HepG2 (cell line): Measurements from ENCODE around the gene PRSS8. TPM values are rescaled to one million over a fixed set of nuclear protein-coding genes. Genes with fewer than 3 reads are reported as not detected.
A peak's percentile ranks its signal among the peaks of the same experiment; 100 is the strongest.

Experiments used
- EP300 ChIP-seq, 3 experiments: sonication (generic) in 1 of 3; formaldehyde crosslinking in 1 of 3; IDR thresholded peaks; 2 replicates each; pipeline versions ENCODE4 v1.5.1 to v1.6.1; 2011 to 2020; ENCODE audit warnings: low read depth in 2 of 3, low read length in 2 of 3, borderline replicate concordance in 1 of 3, improper control_type of control experiment in 1 of 3, mild to moderate bottlenecking in 1 of 3, missing genetic modification reagents in 1 of 3, moderate library complexity in 1 of 3
- HOXD1 ChIP-seq: sonication (generic); formaldehyde crosslinking; IDR thresholded peaks from 2 replicates; pipeline ENCODE4 v1.5.0; 2020; ENCODE audit warnings: missing genetic modification reagents
- SIN3A ChIP-seq: IDR thresholded peaks from 2 replicates; pipeline ENCODE4 v1.6.1; 2011; ENCODE audit warnings: low read depth, mild to moderate bottlenecking, control low read depth, low read length, borderline replicate concordance
- ZBTB46 ChIP-seq: sonication (generic); formaldehyde crosslinking; IDR thresholded peaks from 2 replicates; pipeline ENCODE4 v1.4.0; 2020; ENCODE audit warnings: mild to moderate bottlenecking, missing genetic modification reagents, borderline replicate concordance
- ZNF232 ChIP-seq: sonication (generic); formaldehyde crosslinking; IDR thresholded peaks from 2 replicates; pipeline ENCODE4 v1.4.0; 2020; ENCODE audit warnings: missing genetic modification reagents, borderline replicate concordance
- ZNF33A ChIP-seq: sonication (generic); formaldehyde crosslinking; IDR thresholded peaks from 2 replicates; pipeline ENCODE4 v1.5.1; 2020; ENCODE audit warnings: missing genetic modification reagents, mild to moderate bottlenecking, moderate library complexity, borderline replicate concordance
- ZNF569 ChIP-seq: sonication (generic); formaldehyde crosslinking; IDR thresholded peaks from 2 replicates; pipeline ENCODE4 v1.5.0; 2020; ENCODE audit warnings: mild to moderate bottlenecking, missing genetic modification reagents, moderate library complexity, borderline replicate concordance
- ZNF670 ChIP-seq: sonication (generic); formaldehyde crosslinking; IDR thresholded peaks from 2 replicates; pipeline ENCODE4 v1.8.0; 2022; ENCODE audit warnings: mild to moderate bottlenecking, missing genetic modification reagents, borderline replicate concordance
- polyA plus RNA-seq, 8 experiments: library from polyadenylated mRNA; depleted of rRNA in 3 of 8; stranded (reverse) in 7 of 8; unstranded in 1 of 8; fragments of >200 nt; fragmentation: Illumina TruSeq in 4 of 8; extraction: Trizol in 4 of 8; gene quantifications; 2 replicates each; pipeline versions ENCODE4 v1.2.1 to v1.2.3, GENCODE V29; 2011 to 2016; ENCODE audit warnings: low read depth in 4 of 8, missing spikeins in 1 of 8, mixed read lengths in 1 of 8; ENCODE audit not compliant: insufficient read depth in 1 of 8
- total RNA-seq, 5 experiments: library from RNA; depleted of rRNA; stranded (reverse); fragments of >200 nt; fragmentation: Illumina TruSeq; extraction: Trizol; gene quantifications; 2 replicates each; pipeline ENCODE4 v1.2.3, GENCODE V29; 2016; ENCODE audit warnings: low read depth in 1 of 5
- TF ChIP-seq, protein P1 (sequence below): sonication (generic); formaldehyde crosslinking; IDR thresholded peaks from 2 replicates; pipeline ENCODE4 v1.4.0; 2020; ENCODE audit warnings: missing genetic modification reagents, mild to moderate bottlenecking, borderline replicate concordance
- TF ChIP-seq, protein P2 (sequence below): sonication (generic); formaldehyde crosslinking; IDR thresholded peaks from 2 replicates; pipeline ENCODE4 v1.5.1; 2020; ENCODE audit warnings: mild to moderate bottlenecking, missing genetic modification reagents, moderate library complexity
- TF ChIP-seq, protein P3 (sequence below): sonication (generic); formaldehyde crosslinking; IDR thresholded peaks from 2 replicates; pipeline ENCODE4 v1.4.0; 2020; ENCODE audit warnings: mild to moderate bottlenecking, low read depth, missing genetic modification reagents
- TF ChIP-seq, protein P4 (sequence below): sonication (generic); formaldehyde crosslinking; IDR thresholded peaks from 2 replicates; pipeline ENCODE4 v1.5.0; 2020; ENCODE audit warnings: missing genetic modification reagents
- TF ChIP-seq, protein P5 (sequence below): sonication (generic); formaldehyde crosslinking; IDR thresholded peaks from 2 replicates; pipeline ENCODE4 v1.8.0; 2022; ENCODE audit warnings: missing genetic modification reagents, mild to moderate bottlenecking, moderate library complexity, borderline replicate concordance

The PRSS8 gene
- total and polyA plus RNA-seq, 2 of the 13 experiments (the other 11 are each of a cell fraction or from before 2014, with no cell fraction given): 2.6 to 7.2 TPM

DNA sequence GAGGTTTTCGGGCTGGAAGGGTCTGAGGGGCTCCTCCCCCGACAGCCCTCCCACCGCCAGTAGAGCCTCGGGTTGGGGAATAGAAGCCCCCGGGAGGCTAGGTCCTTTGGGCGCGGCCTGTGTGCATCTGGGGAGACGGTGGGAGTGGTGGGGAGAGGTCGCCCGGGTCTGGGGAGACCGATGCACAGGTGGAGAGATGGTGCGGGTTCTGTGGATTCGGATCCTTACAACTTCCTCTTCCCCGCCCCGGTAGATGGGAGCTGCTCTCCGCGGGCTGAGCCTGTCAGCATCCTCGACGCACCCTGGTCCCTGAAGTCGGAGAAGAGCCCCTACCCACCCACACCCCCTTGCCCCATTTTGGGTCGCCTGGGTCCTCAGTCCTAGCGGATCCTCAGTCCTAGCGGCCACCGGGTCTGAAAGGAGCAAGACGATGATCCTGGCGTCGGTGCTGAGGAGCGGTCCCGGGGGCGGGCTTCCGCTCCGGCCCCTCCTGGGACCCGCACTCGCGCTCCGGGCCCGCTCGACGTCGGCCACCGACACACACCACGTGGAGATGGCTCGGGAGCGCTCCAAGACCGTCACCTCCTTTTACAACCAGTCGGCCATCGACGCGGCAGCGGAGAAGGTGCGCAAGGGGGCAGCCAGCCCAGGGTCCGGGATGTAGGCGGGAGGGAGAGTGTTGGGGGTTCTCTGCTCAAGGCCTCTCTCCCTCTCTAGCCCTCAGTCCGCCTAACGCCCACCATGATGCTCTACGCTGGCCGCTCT is 26.6 kb downstream of the PRSS8 start (continued):
- TF ChIP-seq, protein P1, sequence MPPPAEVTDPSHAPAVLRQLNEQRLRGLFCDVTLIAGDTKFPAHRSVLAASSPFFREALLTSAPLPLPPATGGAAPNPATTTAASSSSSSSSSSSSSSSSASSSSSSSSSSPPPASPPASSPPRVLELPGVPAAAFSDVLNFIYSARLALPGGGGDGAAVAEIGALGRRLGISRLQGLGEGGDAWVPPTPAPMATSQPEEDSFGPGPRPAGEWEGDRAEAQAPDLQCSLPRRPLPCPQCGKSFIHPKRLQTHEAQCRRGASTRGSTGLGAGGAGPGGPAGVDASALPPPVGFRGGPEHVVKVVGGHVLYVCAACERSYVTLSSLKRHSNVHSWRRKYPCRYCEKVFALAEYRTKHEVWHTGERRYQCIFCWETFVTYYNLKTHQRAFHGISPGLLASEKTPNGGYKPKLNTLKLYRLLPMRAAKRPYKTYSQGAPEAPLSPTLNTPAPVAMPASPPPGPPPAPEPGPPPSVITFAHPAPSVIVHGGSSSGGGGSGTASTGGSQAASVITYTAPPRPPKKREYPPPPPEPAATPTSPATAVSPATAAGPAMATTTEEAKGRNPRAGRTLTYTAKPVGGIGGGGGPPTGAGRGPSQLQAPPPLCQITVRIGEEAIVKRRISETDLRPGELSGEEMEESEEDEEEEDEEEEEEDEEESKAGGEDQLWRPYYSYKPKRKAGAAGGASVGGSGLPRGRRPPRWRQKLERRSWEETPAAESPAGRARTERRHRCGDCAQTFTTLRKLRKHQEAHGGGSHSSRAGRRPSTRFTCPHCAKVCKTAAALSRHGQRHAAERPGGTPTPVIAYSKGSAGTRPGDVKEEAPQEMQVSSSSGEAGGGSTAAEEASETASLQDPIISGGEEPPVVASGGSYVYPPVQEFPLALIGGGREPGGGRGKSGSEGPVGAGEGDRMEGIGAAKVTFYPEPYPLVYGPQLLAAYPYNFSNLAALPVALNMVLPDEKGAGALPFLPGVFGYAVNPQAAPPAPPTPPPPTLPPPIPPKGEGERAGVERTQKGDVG (CRISPR knock-in tag): no peak
- TF ChIP-seq HOXD1: no peak
- no peak for TF ChIP-seq ZNF232 (CRISPR knock-in tag)
- 0 out of 2 replicates have a peak, but pooled peaks have one; percentile 61 for TF ChIP-seq ZNF33A (CRISPR knock-in tag)
- TF ChIP-seq, protein P2, sequence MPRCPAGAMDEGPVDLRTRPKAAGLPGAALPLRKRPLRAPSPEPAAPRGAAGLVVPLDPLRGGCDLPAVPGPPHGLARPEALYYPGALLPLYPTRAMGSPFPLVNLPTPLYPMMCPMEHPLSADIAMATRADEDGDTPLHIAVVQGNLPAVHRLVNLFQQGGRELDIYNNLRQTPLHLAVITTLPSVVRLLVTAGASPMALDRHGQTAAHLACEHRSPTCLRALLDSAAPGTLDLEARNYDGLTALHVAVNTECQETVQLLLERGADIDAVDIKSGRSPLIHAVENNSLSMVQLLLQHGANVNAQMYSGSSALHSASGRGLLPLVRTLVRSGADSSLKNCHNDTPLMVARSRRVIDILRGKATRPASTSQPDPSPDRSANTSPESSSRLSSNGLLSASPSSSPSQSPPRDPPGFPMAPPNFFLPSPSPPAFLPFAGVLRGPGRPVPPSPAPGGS: no peak
- no peak for TF ChIP-seq SIN3A
- TF ChIP-seq EP300 (IDR thresholded peaks at IDR 0.05; ENCODE audit: low read depth in 2 of 2, low read length in 2 of 2): no peak
- 0 out of 2 replicates have a peak, but pooled peaks have one; percentile 11 for TF ChIP-seq EP300 (CRISPR knock-in tag; IDR thresholded peaks at IDR 0.05; ENCODE audit: borderline replicate concordance)
- no peak for TF ChIP-seq ZBTB46 (CRISPR knock-in tag)
- TF ChIP-seq, protein P3, sequence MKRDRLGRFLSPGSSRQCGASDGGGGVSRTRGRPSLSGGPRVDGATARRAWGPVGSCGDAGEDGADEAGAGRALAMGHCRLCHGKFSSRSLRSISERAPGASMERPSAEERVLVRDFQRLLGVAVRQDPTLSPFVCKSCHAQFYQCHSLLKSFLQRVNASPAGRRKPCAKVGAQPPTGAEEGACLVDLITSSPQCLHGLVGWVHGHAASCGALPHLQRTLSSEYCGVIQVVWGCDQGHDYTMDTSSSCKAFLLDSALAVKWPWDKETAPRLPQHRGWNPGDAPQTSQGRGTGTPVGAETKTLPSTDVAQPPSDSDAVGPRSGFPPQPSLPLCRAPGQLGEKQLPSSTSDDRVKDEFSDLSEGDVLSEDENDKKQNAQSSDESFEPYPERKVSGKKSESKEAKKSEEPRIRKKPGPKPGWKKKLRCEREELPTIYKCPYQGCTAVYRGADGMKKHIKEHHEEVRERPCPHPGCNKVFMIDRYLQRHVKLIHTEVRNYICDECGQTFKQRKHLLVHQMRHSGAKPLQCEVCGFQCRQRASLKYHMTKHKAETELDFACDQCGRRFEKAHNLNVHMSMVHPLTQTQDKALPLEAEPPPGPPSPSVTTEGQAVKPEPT: no peak
- TF ChIP-seq ZNF670 (CRISPR knock-in tag): peak; percentile 87; the same call in 1 of the 2 replicates
- TF ChIP-seq, protein P4, sequence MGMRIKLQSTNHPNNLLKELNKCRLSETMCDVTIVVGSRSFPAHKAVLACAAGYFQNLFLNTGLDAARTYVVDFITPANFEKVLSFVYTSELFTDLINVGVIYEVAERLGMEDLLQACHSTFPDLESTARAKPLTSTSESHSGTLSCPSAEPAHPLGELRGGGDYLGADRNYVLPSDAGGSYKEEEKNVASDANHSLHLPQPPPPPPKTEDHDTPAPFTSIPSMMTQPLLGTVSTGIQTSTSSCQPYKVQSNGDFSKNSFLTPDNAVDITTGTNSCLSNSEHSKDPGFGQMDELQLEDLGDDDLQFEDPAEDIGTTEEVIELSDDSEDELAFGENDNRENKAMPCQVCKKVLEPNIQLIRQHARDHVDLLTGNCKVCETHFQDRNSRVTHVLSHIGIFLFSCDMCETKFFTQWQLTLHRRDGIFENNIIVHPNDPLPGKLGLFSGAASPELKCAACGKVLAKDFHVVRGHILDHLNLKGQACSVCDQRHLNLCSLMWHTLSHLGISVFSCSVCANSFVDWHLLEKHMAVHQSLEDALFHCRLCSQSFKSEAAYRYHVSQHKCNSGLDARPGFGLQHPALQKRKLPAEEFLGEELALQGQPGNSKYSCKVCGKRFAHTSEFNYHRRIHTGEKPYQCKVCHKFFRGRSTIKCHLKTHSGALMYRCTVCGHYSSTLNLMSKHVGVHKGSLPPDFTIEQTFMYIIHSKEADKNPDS (CRISPR knock-in tag): 0 out of 2 replicates have a peak, but pooled peaks have one; percentile 16
- TF ChIP-seq, protein P5, sequence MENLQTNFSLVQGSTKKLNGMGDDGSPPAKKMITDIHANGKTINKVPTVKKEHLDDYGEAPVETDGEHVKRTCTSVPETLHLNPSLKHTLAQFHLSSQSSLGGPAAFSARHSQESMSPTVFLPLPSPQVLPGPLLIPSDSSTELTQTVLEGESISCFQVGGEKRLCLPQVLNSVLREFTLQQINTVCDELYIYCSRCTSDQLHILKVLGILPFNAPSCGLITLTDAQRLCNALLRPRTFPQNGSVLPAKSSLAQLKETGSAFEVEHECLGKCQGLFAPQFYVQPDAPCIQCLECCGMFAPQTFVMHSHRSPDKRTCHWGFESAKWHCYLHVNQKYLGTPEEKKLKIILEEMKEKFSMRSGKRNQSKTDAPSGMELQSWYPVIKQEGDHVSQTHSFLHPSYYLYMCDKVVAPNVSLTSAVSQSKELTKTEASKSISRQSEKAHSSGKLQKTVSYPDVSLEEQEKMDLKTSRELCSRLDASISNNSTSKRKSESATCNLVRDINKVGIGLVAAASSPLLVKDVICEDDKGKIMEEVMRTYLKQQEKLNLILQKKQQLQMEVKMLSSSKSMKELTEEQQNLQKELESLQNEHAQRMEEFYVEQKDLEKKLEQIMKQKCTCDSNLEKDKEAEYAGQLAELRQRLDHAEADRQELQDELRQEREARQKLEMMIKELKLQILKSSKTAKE: no peak
- no peak for TF ChIP-seq ZNF569 (CRISPR knock-in tag)
